Measurements from ENCODE around the gene FAM3B. TPM values are rescaled to one million over a fixed set of nuclear protein-coding genes. Genes with fewer than 3 reads are reported as not detected.

FAM3B gene
- total and polyA plus RNA-seq, 2 experiments from 2014 or later = 2.5 to 3.6 TPM

DNA sequence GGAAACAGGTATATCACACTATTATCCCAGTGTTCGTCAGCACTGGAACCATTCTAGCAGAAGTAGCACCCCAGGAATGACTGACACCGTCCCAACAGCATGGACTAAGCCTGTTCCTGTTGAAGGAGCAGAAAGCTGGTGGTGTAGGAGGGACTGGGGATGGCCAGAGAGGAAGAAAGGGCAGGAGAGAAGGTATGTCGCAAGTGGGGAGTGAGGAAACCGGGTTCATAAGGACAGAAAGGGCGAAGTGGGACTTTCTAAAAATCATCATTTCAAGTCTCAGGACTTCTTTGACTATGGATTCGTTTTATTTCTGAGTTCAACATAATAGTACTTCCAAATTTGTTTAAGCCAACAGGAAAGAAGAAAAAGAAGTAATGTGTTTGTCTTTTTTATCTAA, 89.7 kb downstream of the FAM3B start:
- Histone ChIP-seq H3K4me1 (ENCODE audit: insufficient read depth) (no peaks in the 10 kb centered on the region), H3K27me3 (ENCODE audit: insufficient read depth) (no peaks in the 10 kb centered on the region), H3K4me3 (no peak overlapping the region), H3K9me2 (ENCODE audit: insufficient read depth) (peaks cover 5% of the 10 kb centered on the region; the same call in 1 of the 2 replicates), H3K4me2 (no peak overlapping the region), H3K36me3 (ENCODE audit: insufficient read depth) (no peaks in the 10 kb centered on the region; the same call in 1 of the 2 replicates), H2AFZ (no peak overlapping the region), H3K27ac (ENCODE audit: low read depth) (no peak overlapping the region), H4K20me1 (replicated peaks; ENCODE audit: insufficient read depth) (no peaks in the 10 kb centered on the region), H3F3A (replicated peaks; ENCODE audit: low read depth) (no peaks in the 10 kb centered on the region), H3K79me2 (replicated peaks; ENCODE audit: insufficient read depth) (no peaks in the 10 kb centered on the region)
- H3K9me3 Mint-ChIP-seq = peaks cover 16% of the 10 kb centered on the region
- TF ChIP-seq EZH2phosphoT487 (IDR thresholded peaks at IDR 0.05; ENCODE audit: unreplicated experiment) = no peak
- TF ChIP-seq JUNB (IDR thresholded peaks at IDR 0.05; ENCODE audit: unreplicated experiment) = no peak
- TF ChIP-seq, protein P1, sequence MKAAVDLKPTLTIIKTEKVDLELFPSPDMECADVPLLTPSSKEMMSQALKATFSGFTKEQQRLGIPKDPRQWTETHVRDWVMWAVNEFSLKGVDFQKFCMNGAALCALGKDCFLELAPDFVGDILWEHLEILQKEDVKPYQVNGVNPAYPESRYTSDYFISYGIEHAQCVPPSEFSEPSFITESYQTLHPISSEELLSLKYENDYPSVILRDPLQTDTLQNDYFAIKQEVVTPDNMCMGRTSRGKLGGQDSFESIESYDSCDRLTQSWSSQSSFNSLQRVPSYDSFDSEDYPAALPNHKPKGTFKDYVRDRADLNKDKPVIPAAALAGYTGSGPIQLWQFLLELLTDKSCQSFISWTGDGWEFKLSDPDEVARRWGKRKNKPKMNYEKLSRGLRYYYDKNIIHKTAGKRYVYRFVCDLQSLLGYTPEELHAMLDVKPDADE (IDR thresholded peaks at IDR 0.05) = no peak
- no peak for TF ChIP-seq POLR2AphosphoS5 (IDR thresholded peaks at IDR 0.05; ENCODE audit: low read depth)
- TF ChIP-seq ZNF331 (CRISPR knock-in tag; IDR thresholded peaks at IDR 0.05; ENCODE audit: low read depth) = no peak
- TF ChIP-seq EZH2 (IDR thresholded peaks at IDR 0.05; ENCODE audit: low read depth, unreplicated experiment) = no peak
- TF ChIP-seq, protein P2, sequence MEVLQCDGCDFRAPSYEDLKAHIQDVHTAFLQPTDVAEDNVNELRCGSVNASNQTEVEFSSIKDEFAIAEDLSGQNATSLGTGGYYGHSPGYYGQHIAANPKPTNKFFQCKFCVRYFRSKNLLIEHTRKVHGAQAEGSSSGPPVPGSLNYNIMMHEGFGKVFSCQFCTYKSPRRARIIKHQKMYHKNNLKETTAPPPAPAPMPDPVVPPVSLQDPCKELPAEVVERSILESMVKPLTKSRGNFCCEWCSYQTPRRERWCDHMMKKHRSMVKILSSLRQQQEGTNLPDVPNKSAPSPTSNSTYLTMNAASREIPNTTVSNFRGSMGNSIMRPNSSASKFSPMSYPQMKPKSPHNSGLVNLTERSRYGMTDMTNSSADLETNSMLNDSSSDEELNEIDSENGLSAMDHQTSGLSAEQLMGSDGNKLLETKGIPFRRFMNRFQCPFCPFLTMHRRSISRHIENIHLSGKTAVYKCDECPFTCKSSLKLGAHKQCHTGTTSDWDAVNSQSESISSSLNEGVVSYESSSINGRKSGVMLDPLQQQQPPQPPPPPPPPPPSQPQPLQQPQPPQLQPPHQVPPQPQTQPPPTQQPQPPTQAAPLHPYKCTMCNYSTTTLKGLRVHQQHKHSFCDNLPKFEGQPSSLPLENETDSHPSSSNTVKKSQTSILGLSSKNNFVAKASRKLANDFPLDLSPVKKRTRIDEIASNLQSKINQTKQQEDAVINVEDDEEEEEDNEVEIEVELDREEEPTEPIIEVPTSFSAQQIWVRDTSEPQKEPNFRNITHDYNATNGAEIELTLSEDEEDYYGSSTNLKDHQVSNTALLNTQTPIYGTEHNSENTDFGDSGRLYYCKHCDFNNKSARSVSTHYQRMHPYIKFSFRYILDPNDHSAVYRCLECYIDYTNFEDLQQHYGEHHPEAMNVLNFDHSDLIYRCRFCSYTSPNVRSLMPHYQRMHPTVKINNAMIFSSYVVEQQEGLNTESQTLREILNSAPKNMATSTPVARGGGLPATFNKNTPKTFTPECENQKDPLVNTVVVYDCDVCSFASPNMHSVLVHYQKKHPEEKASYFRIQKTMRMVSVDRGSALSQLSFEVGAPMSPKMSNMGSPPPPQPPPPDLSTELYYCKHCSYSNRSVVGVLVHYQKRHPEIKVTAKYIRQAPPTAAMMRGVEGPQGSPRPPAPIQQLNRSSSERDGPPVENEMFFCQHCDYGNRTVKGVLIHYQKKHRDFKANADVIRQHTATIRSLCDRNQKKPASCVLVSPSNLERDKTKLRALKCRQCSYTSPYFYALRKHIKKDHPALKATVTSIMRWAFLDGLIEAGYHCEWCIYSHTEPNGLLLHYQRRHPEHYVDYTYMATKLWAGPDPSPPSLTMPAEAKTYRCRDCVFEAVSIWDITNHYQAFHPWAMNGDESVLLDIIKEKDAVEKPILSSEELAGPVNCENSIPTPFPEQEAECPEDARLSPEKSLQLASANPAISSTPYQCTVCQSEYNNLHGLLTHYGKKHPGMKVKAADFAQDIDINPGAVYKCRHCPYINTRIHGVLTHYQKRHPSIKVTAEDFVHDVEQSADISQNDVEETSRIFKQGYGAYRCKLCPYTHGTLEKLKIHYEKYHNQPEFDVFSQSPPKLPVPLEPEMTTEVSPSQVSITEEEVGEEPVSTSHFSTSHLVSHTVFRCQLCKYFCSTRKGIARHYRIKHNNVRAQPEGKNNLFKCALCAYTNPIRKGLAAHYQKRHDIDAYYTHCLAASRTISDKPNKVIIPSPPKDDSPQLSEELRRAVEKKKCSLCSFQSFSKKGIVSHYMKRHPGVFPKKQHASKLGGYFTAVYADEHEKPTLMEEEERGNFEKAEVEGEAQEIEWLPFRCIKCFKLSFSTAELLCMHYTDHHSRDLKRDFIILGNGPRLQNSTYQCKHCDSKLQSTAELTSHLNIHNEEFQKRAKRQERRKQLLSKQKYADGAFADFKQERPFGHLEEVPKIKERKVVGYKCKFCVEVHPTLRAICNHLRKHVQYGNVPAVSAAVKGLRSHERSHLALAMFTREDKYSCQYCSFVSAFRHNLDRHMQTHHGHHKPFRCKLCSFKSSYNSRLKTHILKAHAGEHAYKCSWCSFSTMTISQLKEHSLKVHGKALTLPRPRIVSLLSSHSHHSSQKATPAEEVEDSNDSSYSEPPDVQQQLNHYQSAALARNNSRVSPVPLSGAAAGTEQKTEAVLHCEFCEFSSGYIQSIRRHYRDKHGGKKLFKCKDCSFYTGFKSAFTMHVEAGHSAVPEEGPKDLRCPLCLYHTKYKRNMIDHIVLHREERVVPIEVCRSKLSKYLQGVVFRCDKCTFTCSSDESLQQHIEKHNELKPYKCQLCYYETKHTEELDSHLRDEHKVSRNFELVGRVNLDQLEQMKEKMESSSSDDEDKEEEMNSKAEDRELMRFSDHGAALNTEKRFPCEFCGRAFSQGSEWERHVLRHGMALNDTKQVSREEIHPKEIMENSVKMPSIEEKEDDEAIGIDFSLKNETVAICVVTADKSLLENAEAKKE (CRISPR knock-in tag; IDR thresholded peaks at IDR 0.05) = no peak
- no peak for TF ChIP-seq STAT1 (IDR thresholded peaks at IDR 0.05; ENCODE audit: unreplicated experiment)
- no peak for TF ChIP-seq CTCF (conservative IDR thresholded peaks at IDR 0.05; ENCODE audit: low read depth in 2 of 2)
- no peak for TF ChIP-seq REST (IDR thresholded peaks at IDR 0.05; ENCODE audit: unreplicated experiment)
- no peak for TF ChIP-seq NANOG (IDR thresholded peaks at IDR 0.05; ENCODE audit: borderline replicate concordance)
- no peak for TF ChIP-seq ZNF114 (CRISPR knock-in tag; IDR thresholded peaks at IDR 0.05)
- no peak for TF ChIP-seq CREB1 (CRISPR knock-in tag; IDR thresholded peaks at IDR 0.05; ENCODE audit: low read depth)
- no peaks in the 10 kb centered on the region; the same call in 1 of the 3 replicates for H3K4me1 Mint-ChIP-seq
- H3K36me3 Mint-ChIP-seq (ENCODE audit: low read depth) = peaks cover 5% of the 10 kb centered on the region; the same call in 2 of the 3 replicates
- no peak overlapping the region for H3K27ac Mint-ChIP-seq
- peaks cover 10% of the 10 kb centered on the region for H3K27me3 Mint-ChIP-seq (ENCODE audit: insufficient read depth, low read depth, poor library complexity)
- no peak for ATAC-seq
- DNase-seq (ENCODE audit: low spot score) = no peak
- H3K4me3 Mint-ChIP-seq = no peak overlapping the region

Data from GM23338 (cell line).